HL-60/S4 treated with retinoic acid at 250 ng/mL for 4 days and 3 days (cell line): ENCODE data around the gene HERPUD2.

Source experiments
- in situ Hi-C: fragments of 300-500 bp; cut with MboI; formaldehyde crosslinking; loops from 2 replicates; pipeline ENCODE4 v1.7.0; 2022; ENCODE audit warnings: low sequenced_read_pairs

HERPUD2 gene, protein sequence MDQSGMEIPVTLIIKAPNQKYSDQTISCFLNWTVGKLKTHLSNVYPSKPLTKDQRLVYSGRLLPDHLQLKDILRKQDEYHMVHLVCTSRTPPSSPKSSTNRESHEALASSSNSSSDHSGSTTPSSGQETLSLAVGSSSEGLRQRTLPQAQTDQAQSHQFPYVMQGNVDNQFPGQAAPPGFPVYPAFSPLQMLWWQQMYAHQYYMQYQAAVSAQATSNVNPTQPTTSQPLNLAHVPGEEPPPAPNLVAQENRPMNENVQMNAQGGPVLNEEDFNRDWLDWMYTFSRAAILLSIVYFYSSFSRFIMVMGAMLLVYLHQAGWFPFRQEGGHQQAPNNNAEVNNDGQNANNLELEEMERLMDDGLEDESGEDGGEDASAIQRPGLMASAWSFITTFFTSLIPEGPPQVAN

DNA sequence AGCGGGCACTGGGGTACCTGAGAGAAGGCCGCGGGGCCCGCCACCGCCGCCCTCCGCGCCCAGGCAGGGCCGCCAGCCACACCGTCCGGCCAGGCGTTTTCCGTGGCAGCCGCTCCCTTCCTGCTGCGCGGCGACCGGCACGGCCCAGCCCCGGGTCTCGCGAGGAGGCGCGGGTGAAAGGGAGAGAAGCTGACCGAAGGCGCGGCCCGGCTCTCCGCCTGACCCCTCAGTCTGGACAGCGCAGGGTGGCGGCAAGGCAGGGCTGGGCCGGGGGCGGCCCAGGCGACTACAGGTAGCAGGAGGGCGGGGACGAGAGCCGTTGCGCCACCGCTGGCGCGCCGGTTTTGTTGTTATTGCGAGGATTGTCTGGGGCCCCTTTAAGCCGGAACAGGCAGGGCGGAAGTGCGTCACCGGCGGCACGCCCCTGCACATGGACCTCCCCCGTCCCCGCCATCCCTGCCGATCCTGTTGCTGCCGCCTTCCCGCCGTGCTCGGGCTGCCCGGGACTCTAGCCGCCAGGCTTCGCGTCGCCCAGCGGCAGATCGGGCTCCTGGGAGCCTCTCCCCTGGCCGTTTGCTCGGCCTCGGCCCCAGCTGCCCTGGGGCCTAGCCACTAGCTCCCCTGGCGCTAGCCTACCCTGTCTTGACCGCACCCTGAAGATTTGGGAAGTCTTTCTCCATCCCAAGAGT is at the start of gene HERPUD2:
Gene HERPUD2 (minus strand): TSS at position 352 of the 689 bp plus-strand sequence. CDS start 805 bp downstream, outside the sequence.
- in situ Hi-C loops = no loop called here

DNA sequence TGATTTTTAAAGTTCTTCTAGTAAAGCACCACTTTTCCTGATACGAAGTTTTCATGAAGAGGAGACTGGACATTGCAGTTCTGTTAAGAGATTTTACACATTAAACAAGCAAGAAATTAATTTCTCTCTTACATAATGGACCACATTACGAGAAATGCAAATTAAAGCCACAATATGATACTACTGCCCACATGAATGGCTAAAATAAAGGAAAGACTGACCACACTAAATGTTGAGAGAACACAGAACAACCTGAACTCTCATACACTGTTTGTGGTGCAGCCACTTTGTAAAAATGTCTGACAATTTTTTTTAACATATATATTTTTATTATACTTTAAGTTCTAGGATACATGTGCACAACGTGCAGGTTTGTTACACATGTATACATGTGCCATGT is 44.0 kb upstream of the HERPUD2 start:
- in situ Hi-C loops = no loop called here

DNA sequence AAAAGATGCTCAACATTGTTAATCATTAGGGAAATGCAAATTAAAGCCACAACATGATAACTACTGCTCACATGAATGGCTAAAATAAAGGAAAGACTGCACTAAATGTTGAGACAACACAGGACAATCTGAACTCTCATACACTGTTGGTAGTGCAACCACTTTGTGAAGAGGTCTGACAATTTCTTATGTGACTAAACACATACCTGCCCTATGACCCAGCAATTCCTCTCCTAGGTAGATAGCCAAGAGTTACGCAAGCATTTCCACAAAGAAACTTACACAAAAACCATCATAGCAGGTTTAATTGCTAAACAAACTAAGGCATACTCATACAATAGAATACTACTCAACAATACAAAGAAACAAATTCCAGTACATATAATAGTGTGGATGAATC is 41.8 kb upstream of the HERPUD2 start:
- in situ Hi-C loops = no loop called here

DNA sequence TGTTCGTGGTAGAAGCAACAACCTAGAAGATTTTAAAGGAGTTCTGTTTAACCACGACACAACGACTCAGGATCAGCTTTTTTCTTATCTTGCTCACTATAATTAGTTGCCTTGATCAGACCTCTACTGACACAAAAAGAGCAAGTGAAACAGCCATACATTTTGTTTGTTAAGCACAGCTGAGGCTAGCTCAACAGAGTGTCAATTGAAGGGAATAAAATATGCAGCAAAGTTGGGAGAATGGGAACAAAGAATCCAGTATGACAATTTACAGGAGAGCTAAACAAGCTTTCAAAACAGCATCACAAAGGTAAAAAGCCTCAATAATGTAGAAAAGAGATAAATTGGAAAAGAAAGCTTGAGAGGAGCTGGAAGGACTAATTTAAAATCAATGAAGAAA is 40.5 kb upstream of the HERPUD2 start:
- in situ Hi-C loops = no loop called here

DNA sequence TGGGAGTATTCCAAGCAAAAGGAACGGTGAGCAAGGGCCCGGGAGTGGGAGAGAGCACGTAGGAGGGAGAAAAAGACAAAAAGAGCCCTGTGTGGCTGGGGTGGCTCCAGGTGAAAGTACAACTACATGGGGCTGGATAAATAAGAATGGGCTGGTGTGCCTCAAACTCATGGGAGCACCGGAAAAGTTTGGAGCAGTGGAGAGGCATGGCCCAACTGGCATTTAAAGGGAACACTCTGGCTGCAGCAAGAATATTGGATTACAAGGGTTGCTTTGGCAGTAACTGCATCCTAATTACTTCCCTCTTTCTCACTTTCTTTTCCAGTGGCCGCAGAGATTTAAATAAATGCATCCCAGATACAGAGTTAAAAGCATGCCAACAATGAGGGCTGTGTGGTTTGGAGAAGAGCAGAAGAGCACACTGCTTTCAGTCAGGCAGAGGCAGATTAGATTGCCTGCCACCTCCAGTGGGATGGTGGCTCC is 39.1 kb upstream of the HERPUD2 start:
- in situ Hi-C loops = no loop called here

DNA sequence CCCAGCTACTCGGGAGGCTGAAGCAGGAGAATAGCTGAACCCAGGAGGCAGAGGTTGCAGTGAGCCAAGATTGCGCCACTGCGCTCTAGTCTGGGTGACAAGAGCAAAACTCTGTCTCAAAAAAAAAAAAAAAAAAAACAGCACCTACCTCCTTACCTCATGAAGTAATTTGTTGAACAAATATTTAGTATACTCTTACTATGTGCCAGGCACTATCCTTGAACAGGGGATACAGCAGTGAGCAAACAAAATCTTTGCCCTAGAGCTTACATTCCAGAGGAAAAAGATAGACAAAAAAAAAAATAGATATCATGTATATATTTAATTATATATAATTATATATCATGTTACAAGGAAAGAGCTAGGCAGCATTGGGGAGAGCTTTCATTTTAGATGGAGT is 36.4 kb upstream of the HERPUD2 start:
- in situ Hi-C loops = no loop called here

DNA sequence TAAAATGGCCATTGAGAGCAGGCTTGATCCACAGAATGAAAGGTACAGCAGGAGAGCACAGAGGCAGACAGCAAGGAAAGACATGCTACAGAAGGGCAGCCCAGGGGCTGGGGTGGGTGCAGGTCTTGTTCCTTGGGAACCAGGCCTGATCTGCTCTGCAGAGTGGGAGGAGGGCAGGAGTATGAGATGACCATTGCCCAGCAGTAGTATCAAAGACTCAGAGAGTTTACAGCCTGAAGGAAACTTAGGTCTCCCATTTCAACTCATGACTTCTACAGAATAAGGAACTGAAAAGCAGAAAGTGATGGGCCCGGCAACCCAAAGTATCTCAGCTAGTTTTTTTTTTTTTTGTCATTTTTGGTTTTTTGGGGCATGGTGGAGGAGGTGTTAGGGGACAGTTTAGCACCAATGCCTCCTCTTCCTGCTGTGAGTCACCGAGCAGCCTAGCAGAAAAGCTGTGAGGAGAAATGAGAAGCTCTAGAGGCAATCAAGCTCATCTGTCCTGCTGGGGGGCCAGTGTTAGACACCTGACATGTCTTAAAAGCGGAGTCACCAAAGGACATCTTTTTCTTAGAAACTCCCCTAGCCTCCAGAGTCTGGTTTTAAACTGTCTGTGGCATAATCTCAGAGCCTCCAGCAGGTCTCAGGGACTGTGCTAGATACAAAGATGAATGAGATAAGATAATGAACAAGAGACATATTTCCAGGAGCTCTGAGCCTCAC is 34.3 kb upstream of the HERPUD2 start:
- in situ Hi-C loops = no loop called here

DNA sequence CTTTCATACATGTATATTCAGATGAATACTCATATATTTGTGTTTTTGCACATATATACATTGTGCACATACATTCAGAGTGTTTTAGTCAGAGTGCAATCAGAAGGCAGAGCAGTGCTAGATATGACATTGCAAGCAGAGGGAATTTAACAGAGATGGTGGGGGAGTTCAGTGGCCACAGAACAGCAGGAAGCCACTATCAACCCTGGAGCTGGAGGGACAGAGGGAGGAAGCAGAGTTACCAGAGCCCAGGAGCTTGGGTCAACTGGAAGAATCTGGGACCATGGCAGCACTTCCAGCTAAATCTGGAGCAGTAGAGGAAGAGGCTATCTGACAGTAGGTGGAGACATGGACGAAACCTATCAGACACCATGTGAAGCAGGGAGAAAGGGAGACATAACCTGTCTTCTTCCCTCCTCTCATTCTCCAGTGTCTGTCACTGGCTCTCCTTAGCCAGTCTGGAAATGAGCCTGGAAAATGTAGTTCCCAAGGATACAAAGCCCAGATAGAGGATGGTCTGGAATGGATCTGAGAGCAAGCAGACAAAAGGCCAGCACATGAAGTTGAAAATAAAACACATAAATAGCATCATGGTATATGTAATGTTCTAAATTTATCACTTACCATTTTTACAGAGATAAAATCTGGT is 33.6 kb upstream of the HERPUD2 start:
- in situ Hi-C loops = no loop called here

DNA sequence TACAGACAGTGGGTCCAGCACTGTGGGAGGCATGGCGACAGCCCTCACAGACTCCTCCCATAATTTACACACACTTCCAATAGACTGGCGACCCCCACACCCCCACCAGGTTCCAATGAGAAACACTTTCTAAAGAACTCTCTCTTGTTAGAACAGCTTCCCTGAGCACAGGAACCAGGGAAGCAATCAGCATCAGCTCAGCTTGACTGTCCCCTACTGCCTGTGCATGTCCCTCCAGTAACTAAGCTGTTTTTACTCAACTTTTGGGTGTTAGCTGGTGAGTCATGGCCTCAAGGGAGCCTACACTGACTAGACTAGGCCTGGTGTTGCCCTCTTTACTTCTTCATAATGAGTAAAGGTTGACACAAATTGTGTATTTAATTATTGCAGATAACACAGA is 32.6 kb upstream of the HERPUD2 start:
- in situ Hi-C loops = no loop called here

DNA sequence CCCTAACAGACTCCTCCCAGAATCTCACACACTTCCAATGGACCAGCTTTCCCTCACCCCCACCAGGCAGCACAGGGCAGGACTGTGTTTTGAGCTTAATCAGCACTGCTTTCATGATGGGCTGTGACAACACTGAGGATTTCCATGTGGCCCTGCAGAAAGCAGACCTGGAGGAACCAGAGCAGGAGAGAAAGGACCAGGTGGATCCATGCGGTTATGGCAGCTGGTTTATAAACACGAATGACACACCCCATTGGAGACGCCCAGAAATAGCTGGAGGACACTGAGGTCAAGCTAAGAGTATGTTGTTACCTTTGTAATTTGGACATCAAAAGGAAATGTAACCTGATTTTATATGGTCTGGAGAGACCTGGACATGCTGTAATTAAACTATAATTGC is 31.7 kb upstream of the HERPUD2 start:
- in situ Hi-C loops = no loop called here

DNA sequence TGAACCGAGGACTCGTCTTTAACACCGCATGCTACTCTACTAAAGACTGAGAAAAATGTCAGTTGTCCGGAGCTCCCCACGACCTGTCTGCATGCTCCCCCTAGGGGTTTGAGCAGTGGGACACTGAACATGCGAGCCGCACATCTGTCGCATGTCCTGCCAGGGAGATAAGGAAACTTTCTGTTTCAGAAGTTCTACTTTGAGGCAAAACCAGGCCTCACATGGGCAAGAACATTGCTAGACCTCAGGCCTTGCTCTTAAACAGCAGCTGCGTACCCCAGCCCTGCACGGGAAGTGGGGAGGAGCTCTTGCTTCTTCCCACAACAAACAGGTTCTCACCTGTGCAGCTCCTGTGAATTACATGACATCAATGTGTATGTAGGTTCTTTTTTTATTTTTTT is 30.3 kb upstream of the HERPUD2 start:
- in situ Hi-C loops = no loop called here

DNA sequence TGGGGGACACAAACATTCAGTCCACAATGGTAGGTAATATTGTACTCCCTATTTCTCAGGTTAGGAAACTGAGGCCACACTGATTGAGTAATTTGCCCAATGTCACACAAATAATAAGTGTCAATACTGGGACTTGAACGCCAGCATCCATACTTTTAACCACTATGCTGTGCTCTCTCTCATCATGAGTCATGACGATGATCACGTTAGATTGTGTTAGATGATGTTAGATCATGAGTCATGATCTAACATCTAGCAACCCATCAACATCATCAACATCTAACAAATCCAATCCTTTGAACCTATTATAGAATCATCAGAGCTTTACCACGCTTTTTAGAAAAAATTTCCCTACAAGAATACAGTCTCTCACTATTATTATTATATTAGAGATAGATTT is 28.1 kb upstream of the HERPUD2 start:
- in situ Hi-C loops = loop anchor here (25.0 kb wide), 1 partner anchor 189 kb away; no protein-coding TSS in a partner anchor

DNA sequence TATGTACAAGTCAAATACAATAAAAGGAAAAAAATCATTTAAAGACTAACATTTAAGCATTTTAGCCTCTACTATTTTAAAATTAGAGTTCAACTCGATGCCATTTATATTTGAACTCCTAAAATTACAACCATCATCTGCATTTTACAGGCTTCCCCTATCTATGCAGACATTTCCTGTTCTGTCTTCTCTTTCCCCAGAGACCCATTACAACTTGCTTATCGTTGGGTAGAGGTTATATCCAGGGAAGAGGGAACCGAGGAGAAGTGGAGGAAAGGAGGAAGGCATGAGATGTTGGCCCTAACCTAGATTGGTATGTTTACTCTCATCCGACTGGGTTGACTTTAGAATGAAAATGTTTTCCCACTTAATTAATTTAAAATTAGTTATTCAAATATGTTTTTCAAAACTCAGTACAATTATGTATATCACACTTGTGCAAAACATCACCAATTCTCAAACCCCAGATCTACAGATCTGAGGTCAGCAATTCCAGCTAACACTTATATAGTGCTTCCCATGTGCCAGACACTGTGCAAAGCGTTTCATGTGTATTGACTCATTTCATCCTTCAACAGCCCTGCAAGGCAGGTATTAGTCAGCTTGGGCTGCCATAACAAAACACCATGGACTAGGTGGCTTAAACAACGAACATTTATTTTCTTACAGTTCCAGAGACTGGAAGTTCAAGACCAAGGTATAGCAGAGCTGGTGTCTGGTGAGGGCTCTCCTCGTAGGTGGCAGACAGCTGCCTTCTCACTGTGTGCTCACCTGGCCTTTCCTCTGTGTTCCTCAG is 27.3 kb upstream of the HERPUD2 start:
- in situ Hi-C loops = loop anchor here (25.0 kb wide), 1 partner anchor 190 kb away; no protein-coding TSS in a partner anchor

DNA sequence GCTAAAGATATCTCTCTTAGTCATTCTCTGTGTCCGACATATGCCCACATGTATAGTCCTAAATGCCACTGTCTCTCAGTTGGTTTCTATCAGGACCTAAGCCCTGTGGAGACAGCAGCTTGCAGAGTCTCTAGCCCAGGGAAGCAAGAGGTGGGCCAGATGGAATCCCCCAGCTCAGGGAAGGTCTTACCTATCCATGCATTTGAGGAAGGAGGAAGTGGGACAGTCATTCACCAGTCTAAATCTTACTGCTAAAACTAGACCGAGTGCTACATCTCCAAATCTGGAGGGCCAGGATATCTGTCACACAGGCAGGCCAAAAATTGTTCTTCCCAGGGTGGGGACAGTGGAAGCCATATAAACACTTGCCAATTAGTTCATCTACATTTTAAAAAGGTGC is 26.4 kb upstream of the HERPUD2 start:
- in situ Hi-C loops = loop anchor here (25.0 kb wide), 1 partner anchor 191 kb away; no protein-coding TSS in a partner anchor

DNA sequence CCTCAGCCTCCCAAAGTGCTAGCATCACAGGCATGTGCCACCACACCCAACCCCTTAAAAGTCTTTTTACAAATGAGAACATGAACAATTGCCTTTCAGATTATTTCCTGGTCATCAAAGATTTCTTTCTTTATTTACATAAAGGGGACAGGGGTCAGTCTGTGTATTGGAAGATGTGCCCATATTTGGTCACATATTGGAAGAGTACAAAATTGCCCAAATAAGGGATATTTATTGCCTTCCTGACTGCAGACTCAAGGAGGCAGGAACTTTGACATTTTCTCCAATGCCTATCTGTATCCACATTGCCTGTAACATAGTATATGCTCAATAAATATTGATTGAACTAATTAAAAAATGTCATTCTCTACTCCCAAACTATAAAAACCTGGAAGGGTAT is 25.9 kb upstream of the HERPUD2 start:
- in situ Hi-C loops = loop anchor here (25.0 kb wide), 1 partner anchor 191 kb away; no protein-coding TSS in a partner anchor

DNA sequence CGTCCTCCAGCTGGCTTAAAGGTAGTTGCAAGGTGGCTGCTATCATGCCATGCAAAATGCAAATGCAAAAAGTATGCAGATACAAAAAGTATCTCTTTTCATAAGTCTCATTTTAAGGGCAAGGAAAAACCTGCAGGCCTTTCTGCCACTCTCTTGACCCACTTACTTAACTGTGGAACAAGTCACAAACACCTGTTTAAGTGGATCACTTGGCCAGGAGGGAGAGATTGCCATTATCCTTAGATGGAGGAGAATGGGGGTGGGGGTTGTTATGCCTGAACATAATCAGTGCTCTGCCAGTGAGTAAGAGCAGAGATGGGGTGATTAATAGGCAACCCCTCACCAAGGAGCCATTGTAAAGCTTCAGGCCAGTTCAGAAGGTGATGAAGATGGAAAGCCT is 25.1 kb upstream of the HERPUD2 start:
- in situ Hi-C loops = loop anchor here (25.0 kb wide), 1 partner anchor 192 kb away; no protein-coding TSS in a partner anchor

DNA sequence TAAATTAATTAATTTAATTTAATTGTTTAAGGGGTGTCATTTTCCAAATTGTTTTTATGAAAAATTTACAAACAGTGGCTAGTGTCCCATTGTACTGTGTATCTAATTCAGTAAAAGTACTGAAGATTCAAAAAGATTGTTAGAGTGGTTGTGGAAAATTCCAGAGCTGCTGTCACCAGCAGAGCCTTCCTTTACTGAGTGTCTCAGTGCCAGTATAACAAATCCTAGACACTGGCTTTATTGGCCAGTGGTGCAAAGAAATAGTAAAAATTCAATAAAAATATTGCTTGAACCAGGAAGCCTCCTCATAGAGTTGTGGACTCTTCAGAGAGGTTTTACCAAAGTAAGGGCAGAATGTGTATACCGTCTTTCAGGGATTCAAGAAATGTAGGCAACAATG is 23.1 kb upstream of the HERPUD2 start:
- in situ Hi-C loops = loop anchor here (25.0 kb wide), 1 partner anchor 194 kb away; no protein-coding TSS in a partner anchor

DNA sequence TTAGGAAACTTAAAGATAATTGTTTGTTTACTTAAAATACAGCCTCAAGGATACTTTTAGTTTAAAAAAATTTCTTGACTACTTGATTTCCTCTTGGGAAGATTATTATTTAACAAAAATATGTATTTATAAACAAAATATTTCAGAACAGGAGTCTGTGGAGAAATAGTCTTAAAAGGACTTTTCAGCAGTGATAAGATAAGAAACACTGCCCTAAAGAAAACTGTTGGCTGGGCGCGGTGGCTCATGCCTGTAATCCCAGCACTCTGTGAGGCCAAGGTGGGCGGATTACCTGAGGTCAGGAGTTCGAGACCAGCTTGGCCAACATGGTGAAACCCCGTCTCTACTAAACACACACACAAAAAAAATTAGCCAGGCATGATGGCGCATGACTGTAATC is 22.6 kb upstream of the HERPUD2 start:
- in situ Hi-C loops = loop anchor here (25.0 kb wide), 1 partner anchor 195 kb away; no protein-coding TSS in a partner anchor

DNA sequence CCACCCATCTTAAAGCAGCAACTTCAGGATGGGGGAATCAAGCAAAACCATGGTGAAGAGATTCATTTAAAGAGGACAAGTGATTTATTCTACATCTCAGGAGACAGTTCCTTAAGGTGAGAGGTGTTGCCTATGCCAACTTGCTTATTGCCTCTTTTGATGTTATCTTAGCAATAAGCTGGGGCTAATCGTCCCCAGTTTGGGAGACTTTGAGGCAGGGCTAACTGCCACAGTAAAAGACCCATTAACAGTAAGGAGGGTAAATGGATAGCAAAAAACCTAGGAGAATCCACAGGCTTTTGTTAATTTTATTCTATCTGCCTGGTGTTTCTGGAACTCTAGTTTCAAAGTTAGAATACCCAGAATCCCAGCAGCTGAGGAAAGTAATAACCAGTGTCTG is 22.1 kb upstream of the HERPUD2 start:
- in situ Hi-C loops = loop anchor here (25.0 kb wide), 1 partner anchor 195 kb away; no protein-coding TSS in a partner anchor
